Uterus (tissue), 2 donors: ENCODE data around the gene ABCC3.

Experiments used
- CTCF ChIP-seq, 4 experiments: fragments of 200-600 bp in 2 of 4; fragments of 450-650 bp in 2 of 4; sonication (generic) in 2 of 4; IDR thresholded peaks; one replicate each; pipeline ENCODE4 v1.5.1; 2016 to 2019; ENCODE audit warnings: antibody characterized with exemption in 4 of 4, mild to moderate bottlenecking in 2 of 4, moderate library complexity in 1 of 4
- POLR2A ChIP-seq, 2 donors: fragments of 450-650 bp; IDR thresholded peaks; one replicate each; pipeline ENCODE4 v1.6.1; 2016; ENCODE audit warnings: antibody characterized with exemption in 2 of 2, mild to moderate bottlenecking in 1 of 2, moderate library complexity in 1 of 2

- no peak for TF ChIP-seq CTCF (IDR thresholded peaks at IDR 0.05)
- no peak for TF ChIP-seq POLR2A (IDR thresholded peaks at IDR 0.05)
These were observed 46.2 kb upstream of the ABCC3 start for GRCh38 chr17:50588391-50589049.
